B cell (primary cell): ENCODE measurements around the gene TCF15. TPM values are rescaled to one million over a fixed set of nuclear protein-coding genes. Genes with fewer than 3 reads are reported as not detected.

ENCODE experiments used
- ATAC-seq: fragments of 200-7000 bp; cut with Tn5 transposase; one replicate; pipeline ENCODE4 v1.10.0; 2021; ENCODE audit warnings: low read depth, mild to moderate bottlenecking, moderate number of reproducible peaks, moderate library complexity
- CTCF ChIA-PET: fragments of 350-600 bp; sonication (Branson Sonifier 250); formaldehyde crosslinking; loops from one replicate; lab custom pipeline; 2021; ENCODE audit warnings: antibody characterized with exemption, inconsistent platforms; lab: Charles Lee
- POLR2A ChIA-PET: fragments of 350-600 bp; sonication (Branson Sonifier 250); formaldehyde crosslinking; loops from one replicate; lab custom pipeline; 2021; ENCODE audit warnings: antibody characterized with exemption; lab: Charles Lee
- DNase-seq: peaks from one replicate; pipeline ENCODE4 v3.0.0; 2013
- H2AFZ ChIP-seq: 2 replicates; pipeline ENCODE4 v1.6.1; 2012; ENCODE audit warnings: mild to moderate bottlenecking, low read depth, low read length; ENCODE audit not compliant: insufficient read depth, poor library complexity, severe bottlenecking
- H3K27ac ChIP-seq, 2 donors: 1 replicate in 1 of 2; 2 replicates in 1 of 2; pipeline ENCODE4 v1.5.1; 2012 to 2013; ENCODE audit warnings: low read length in 2 of 2, mild to moderate bottlenecking in 2 of 2, moderate library complexity in 1 of 2
- H3K27me3 ChIP-seq, 4 experiments: fragments of 200-600 bp in 1 of 4; sonication (generic) in 1 of 4; replicated peaks in 1 of 4; 1 replicate in 2 of 4; 2 replicates in 2 of 4; pipeline versions ENCODE4 v1.6.1 to v1.7.0; 2013 to 2016; ENCODE audit warnings: low read length in 3 of 4, mild to moderate bottlenecking in 2 of 4, mixed read lengths in 1 of 4, moderate library complexity in 1 of 4; ENCODE audit not compliant: insufficient read depth in 4 of 4, control insufficient read depth in 3 of 4; ENCODE audit errors: control extremely low read depth in 1 of 4
- H3K36me3 ChIP-seq, 2 experiments: replicated peaks in 1 of 2; 1 replicate in 1 of 2; 2 replicates in 1 of 2; pipeline versions ENCODE4 v1.6.1 to v1.7.1; 2013; ENCODE audit warnings: low read length in 1 of 2; ENCODE audit not compliant: insufficient read depth in 2 of 2, control insufficient read depth in 1 of 2; ENCODE audit errors: control extremely low read depth in 1 of 2, extremely low read depth in 1 of 2
- H3K4me1 ChIP-seq, 2 donors: fragments of 200-600 bp in 1 of 2; sonication (generic) in 1 of 2; 1 replicate in 1 of 2; 2 replicates in 1 of 2; pipeline versions ENCODE4 v1.5.1 to v1.6.1; 2013 to 2017; ENCODE audit warnings: low read length in 2 of 2; ENCODE audit not compliant: control insufficient read depth in 2 of 2, insufficient read depth in 2 of 2
- H3K4me2 ChIP-seq: replicated peaks from 2 replicates; pipeline ENCODE3; 2012; ENCODE audit warnings: mild to moderate bottlenecking, low read depth, low read length; ENCODE audit not compliant: poor library complexity, severe bottlenecking
- H3K4me3 ChIP-seq, 5 experiments: fragments of 200-600 bp in 1 of 5; sonication (generic) in 1 of 5; 1 replicate in 3 of 5; 2 replicates in 2 of 5; pipeline versions ENCODE4 v1.5.1 to v1.7.0; 2011 to 2016; ENCODE audit warnings: low read length in 4 of 5, mild to moderate bottlenecking in 4 of 5, low read depth in 2 of 5, control low read depth in 1 of 5, moderate library complexity in 1 of 5; ENCODE audit not compliant: insufficient read depth in 1 of 5; ENCODE audit errors: control extremely low read depth in 1 of 5, extremely low read depth in 1 of 5
- H3K79me2 ChIP-seq: fragments of 200-600 bp; sonication (generic); one replicate; pipeline ENCODE4 v1.6.0; 2016; ENCODE audit warnings: low read length; ENCODE audit not compliant: control insufficient read depth, insufficient read depth
- H3K9ac ChIP-seq: fragments of 200-600 bp; sonication (generic); 2 replicates; pipeline ENCODE4 v1.6.1; 2017; ENCODE audit warnings: mild to moderate bottlenecking, low read length, moderate library complexity
- H3K9me3 ChIP-seq, 3 donors: one replicate each; pipeline versions ENCODE4 v1.6.1 to v1.7.1; 2013; ENCODE audit warnings: low read length in 2 of 3; ENCODE audit not compliant: control insufficient read depth in 2 of 3, insufficient read depth in 1 of 3; ENCODE audit errors: control extremely low read depth in 1 of 3
- H4K20me1 ChIP-seq: 2 replicates; pipeline ENCODE4 v1.6.0; 2012; ENCODE audit warnings: mild to moderate bottlenecking, low read length; ENCODE audit not compliant: insufficient read depth, control insufficient read depth, poor library complexity, severe bottlenecking
- H3K27ac Mint-ChIP-seq: one replicate; pipeline ENCODE4 v1.8.0; 2021; ENCODE audit warnings: mixed read lengths
- H3K27me3 Mint-ChIP-seq: one replicate; pipeline ENCODE4 v1.8.0; 2021; ENCODE audit warnings: mixed read lengths
- H3K4me1 Mint-ChIP-seq: one replicate; pipeline ENCODE4 v1.8.0; 2021; ENCODE audit warnings: mixed read lengths
- H3K4me3 Mint-ChIP-seq: one replicate; pipeline ENCODE4 v1.8.0; 2021; ENCODE audit warnings: mixed read lengths
- H3K9me3 Mint-ChIP-seq: one replicate; pipeline ENCODE4 v1.8.0; 2022; ENCODE audit warnings: mixed read lengths; ENCODE audit not compliant: insufficient read depth
- CTCF ChIP-seq: fragments of 200-600 bp; IDR thresholded peaks from one replicate; pipeline ENCODE4 v1.8.0; 2022; ENCODE audit warnings: antibody characterized with exemption, mild to moderate bottlenecking
- EZH2 ChIP-seq: IDR thresholded peaks from 2 replicates; pipeline ENCODE4 v1.6.1; 2012; ENCODE audit warnings: borderline replicate concordance, low read depth, mild to moderate bottlenecking, moderate library complexity, low read length; ENCODE audit not compliant: insufficient read depth, poor library complexity, severe bottlenecking
- WGBS: methylation state at CpG from one replicate; pipeline ENCODE4 v1.1.5; 2013; ENCODE audit warnings: missing lambda C conversion rate; ENCODE audit not compliant: insufficient coverage; 5-methylcytosine and 5-hydroxymethylcytosine counted together
- intact Hi-C: fragments of 100-400 bp; cut with micrococcal nuclease; formaldehyde crosslinking; loops from one replicate; pipeline ENCODE4 v1.10.0; 2022
- polyA plus RNA-seq: library from polyadenylated mRNA; depleted of rRNA; stranded (reverse); fragments of >200 nt; gene quantifications from 2 replicates; pipeline ENCODE4 v1.2.3, GENCODE V29; 2012
- total RNA-seq, 2 donors: library from RNA; stranded (reverse); fragments of 120-200 nt in 1 of 2; gene quantifications; 1 replicate in 1 of 2; 2 replicates in 1 of 2; pipeline versions ENCODE4 v1.2.3 to v1.2.4, GENCODE V29; 2013 to 2022

Gene TCF15
- total and polyA plus RNA-seq, 2 donors (not counting 1 experiment from before 2014, with no cell fraction given), result not detected

- POLR2A ChIA-PET, result no interaction called here
- H3K9me3 ChIP-seq, result peaks cover 0 to 3% (median 0%) of the 10 kb centered on the region in 3 donors
- no peak overlapping the region for H3K27ac Mint-ChIP-seq
- DNase-seq (no peak), ATAC-seq (no peak)
- H3K36me3 ChIP-seq, result no peaks in the 10 kb centered on the region
- CTCF ChIA-PET, result no interaction called here
- H3K4me1 ChIP-seq, result no peaks in the 10 kb centered on the region
- no peak overlapping the region for H2AFZ ChIP-seq
- H3K27me3 ChIP-seq, result peaks cover 0 to 4% (median 0%) of the 10 kb centered on the region in 4 experiments
- 97% methylated on average over 4 of the region's 7 CpGs for WGBS
- H3K79me2 ChIP-seq, result no peaks in the 10 kb centered on the region
- H3K27me3 Mint-ChIP-seq, result peaks cover 21% of the 10 kb centered on the region
- H3K9ac ChIP-seq, result no peak overlapping the region
- peaks cover 4% of the 10 kb centered on the region for H3K4me1 Mint-ChIP-seq
- no peaks in the 10 kb centered on the region for H4K20me1 ChIP-seq
- intact Hi-C loops, result no loop called here
- no peak overlapping the region for H3K4me3 ChIP-seq
- no peak for TF ChIP-seq CTCF
- no peak for TF ChIP-seq EZH2
- H3K4me2 ChIP-seq, result no peak overlapping the region
- H3K4me3 Mint-ChIP-seq, result no peak overlapping the region
- H3K9me3 Mint-ChIP-seq, result no peaks in the 10 kb centered on the region
- no peak overlapping the region for H3K27ac ChIP-seq
These were observed 17.6 kb downstream of the TCF15 start for GRCh38 chr20:592506-592905.

DNA sequence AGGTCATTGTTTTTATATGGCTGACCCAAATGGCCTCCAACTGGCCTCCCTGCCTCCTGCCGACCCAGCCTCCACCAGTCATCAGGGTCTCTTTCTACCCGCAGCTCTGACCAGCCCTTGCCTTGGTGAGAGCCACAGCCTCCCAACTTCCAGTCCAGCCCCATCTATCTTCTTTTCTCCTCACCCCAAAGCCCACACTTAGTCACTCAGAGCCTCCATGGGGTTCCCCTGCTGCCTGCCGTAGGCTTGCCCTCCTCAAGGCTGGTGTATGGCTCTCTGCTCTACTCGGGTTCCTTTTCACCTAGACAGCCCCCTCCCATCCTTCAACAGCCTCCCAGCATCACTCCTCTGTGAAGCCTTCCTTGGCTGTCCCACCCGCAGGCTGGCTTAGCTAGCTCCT, 18.2 kb downstream of the TCF15 start:
- H3K79me2 ChIP-seq, result no peaks in the 10 kb centered on the region
- Mint-ChIP-seq H3K27me3 (peaks cover 21% of the 10 kb centered on the region), H3K9me3 (no peaks in the 10 kb centered on the region), H3K4me3 (no peak overlapping the region), H3K27ac (no peak overlapping the region), H3K4me1 (peaks cover 4% of the 10 kb centered on the region)
- H3K9ac ChIP-seq, result no peak overlapping the region
- H3K27me3 ChIP-seq, result peaks cover 0 to 4% (median 0%) of the 10 kb centered on the region in 4 experiments
- H2AFZ ChIP-seq, result no peak overlapping the region
- intact Hi-C loops, result no loop called here
- WGBS, result 79% methylated on average over 4 of the region's 5 CpGs
- H3K4me1 ChIP-seq, result no peaks in the 10 kb centered on the region
- CTCF ChIA-PET, result interaction anchor here (0.7 kb wide), 1 partner anchor 54 kb away, joined by 3 read pairs; no protein-coding TSS in a partner anchor
- DNase-seq, result no peak
- no peak overlapping the region for H3K27ac ChIP-seq
- POLR2A ChIA-PET, result no interaction called here
- no peak for ATAC-seq
- H3K4me3 ChIP-seq, result no peak overlapping the region
- TF ChIP-seq EZH2 (no peak), CTCF (no peak)
- peaks cover 0 to 3% (median 0%) of the 10 kb centered on the region in 3 donors for H3K9me3 ChIP-seq
- no peaks in the 10 kb centered on the region for H3K36me3 ChIP-seq
- no peak overlapping the region for H3K4me2 ChIP-seq
- H4K20me1 ChIP-seq, result no peaks in the 10 kb centered on the region
